Body of pancreas (tissue), 4 donors: Measurements from ENCODE around the gene CTAGE9. TPM values are rescaled to one million over a fixed set of nuclear protein-coding genes. Genes with fewer than 3 reads are reported as not detected.
"Not testable (repeated sequence)": the region's sequence is repeated elsewhere in the genome, so short reads cannot be mapped to it uniquely, and the experiment has no call there.

Source experiments
- ATAC-seq: fragments of 150-250 bp; one replicate; pipeline ENCODE4 v1.9.1; 2016
- DNase-seq, 4 donors: peaks; one replicate each; pipeline ENCODE4 v3.0.0-alpha.2; 2019
- H3K27ac ChIP-seq, 4 donors: fragments of 200-600 bp; sonication (generic); 1 replicate in 3 of 4; 2 replicates in 1 of 4; pipeline versions ENCODE4 v1.5.1 to v1.6.1; 2016 to 2019; ENCODE audit warnings: mild to moderate bottlenecking in 1 of 4, mixed read lengths in 1 of 4, moderate library complexity in 1 of 4
- H3K27me3 ChIP-seq, 2 donors: fragments of 200-600 bp; sonication (generic); one replicate each; pipeline ENCODE4 v1.6.0; 2016; ENCODE audit warnings: mild to moderate bottlenecking in 1 of 2
- H3K36me3 ChIP-seq, 2 donors: fragments of 200-600 bp; sonication (generic); replicated peaks in 1 of 2; 2 replicates each; pipeline ENCODE4 v1.5.1; 2016; ENCODE audit warnings: low read depth in 2 of 2; ENCODE audit not compliant: insufficient read depth in 1 of 2
- H3K4me1 ChIP-seq: fragments of 200-600 bp; sonication (generic); one replicate; pipeline ENCODE4 v1.6.0; 2016
- H3K4me3 ChIP-seq, 2 donors: fragments of 200-600 bp; sonication (generic); 1 replicate in 1 of 2; 2 replicates in 1 of 2; pipeline ENCODE4 v1.5.1; 2016 to 2019
- H3K9me3 ChIP-seq, 3 donors: fragments of 200-600 bp; sonication (generic); 1 replicate in 2 of 3; 2 replicates in 1 of 3; pipeline ENCODE4 v1.5.1; 2016
- POLR2A ChIP-seq, 3 donors: fragments of 450-650 bp; IDR thresholded peaks; one replicate each; pipeline ENCODE4 v1.6.1; 2016; ENCODE audit warnings: antibody characterized with exemption in 3 of 3, mild to moderate bottlenecking in 2 of 3
- WGBS, 2 donors: methylation state at CpG; one replicate each; pipeline ENCODE4 v1.1.5; 2017; 5-methylcytosine and 5-hydroxymethylcytosine counted together
- intact Hi-C: fragments of 100-400 bp; cut with DNase I; formaldehyde crosslinking; loops from one replicate; pipeline ENCODE4 v1.15.1; 2023
- total RNA-seq, 2 donors: library from RNA; depleted of rRNA; stranded (reverse); fragments of >200 nt; gene quantifications; one replicate each; pipeline ENCODE4 v1.1.0, GENCODE V29; 2016
- TF ChIP-seq, protein P1 (sequence below), 7 experiments: fragments of 450-650 bp in 4 of 7; fragments of 200-600 bp in 3 of 7; sonication (generic) in 3 of 7; IDR thresholded peaks; one replicate each; pipeline ENCODE4 v1.5.1; 2016 to 2019; ENCODE audit warnings: antibody characterized with exemption in 7 of 7

CTAGE9 gene
- total RNA-seq, 2 donors from 2014 or later: 0.66 TPM; not detected in 1

DNA sequence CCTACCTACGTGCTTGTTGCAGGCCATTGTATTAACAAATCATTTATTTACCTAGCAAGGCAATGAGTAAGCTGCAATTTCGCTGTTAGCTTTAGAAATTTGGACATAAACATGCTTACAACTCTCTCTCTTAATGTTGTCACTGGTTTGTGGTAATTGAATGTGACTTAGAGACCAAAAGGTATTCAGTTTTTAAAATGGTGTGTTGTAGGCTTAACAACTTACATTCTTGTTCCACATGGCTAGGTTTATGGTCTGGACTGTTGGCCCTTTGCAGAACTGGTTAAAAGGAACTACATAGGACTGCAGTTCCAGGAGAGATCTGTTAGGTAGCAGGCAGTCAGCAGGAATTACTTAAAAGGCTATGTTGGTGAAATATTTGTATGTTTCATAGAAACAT, 10.3 kb upstream of the CTAGE9 start:
- no peak overlapping the region for H3K27ac ChIP-seq
- TF ChIP-seq, protein P1, sequence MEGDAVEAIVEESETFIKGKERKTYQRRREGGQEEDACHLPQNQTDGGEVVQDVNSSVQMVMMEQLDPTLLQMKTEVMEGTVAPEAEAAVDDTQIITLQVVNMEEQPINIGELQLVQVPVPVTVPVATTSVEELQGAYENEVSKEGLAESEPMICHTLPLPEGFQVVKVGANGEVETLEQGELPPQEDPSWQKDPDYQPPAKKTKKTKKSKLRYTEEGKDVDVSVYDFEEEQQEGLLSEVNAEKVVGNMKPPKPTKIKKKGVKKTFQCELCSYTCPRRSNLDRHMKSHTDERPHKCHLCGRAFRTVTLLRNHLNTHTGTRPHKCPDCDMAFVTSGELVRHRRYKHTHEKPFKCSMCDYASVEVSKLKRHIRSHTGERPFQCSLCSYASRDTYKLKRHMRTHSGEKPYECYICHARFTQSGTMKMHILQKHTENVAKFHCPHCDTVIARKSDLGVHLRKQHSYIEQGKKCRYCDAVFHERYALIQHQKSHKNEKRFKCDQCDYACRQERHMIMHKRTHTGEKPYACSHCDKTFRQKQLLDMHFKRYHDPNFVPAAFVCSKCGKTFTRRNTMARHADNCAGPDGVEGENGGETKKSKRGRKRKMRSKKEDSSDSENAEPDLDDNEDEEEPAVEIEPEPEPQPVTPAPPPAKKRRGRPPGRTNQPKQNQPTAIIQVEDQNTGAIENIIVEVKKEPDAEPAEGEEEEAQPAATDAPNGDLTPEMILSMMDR (IDR thresholded peaks at IDR 0.05): no peak
- TF ChIP-seq POLR2A (IDR thresholded peaks at IDR 0.05): no peak
- no peak overlapping the region for H3K4me3 ChIP-seq
- intact Hi-C loops: no loop called here
- ATAC-seq (no peak), DNase-seq (no peak)
- 74 to 82% methylated on average over 2 of the region's 2 CpGs for WGBS, 2 donors
- no peaks in the 10 kb centered on the region for H3K4me1 ChIP-seq
- no peaks in the 10 kb centered on the region for H3K9me3 ChIP-seq
- no peaks in the 10 kb centered on the region for H3K27me3 ChIP-seq
- H3K36me3 ChIP-seq: no peaks in the 10 kb centered on the region

DNA sequence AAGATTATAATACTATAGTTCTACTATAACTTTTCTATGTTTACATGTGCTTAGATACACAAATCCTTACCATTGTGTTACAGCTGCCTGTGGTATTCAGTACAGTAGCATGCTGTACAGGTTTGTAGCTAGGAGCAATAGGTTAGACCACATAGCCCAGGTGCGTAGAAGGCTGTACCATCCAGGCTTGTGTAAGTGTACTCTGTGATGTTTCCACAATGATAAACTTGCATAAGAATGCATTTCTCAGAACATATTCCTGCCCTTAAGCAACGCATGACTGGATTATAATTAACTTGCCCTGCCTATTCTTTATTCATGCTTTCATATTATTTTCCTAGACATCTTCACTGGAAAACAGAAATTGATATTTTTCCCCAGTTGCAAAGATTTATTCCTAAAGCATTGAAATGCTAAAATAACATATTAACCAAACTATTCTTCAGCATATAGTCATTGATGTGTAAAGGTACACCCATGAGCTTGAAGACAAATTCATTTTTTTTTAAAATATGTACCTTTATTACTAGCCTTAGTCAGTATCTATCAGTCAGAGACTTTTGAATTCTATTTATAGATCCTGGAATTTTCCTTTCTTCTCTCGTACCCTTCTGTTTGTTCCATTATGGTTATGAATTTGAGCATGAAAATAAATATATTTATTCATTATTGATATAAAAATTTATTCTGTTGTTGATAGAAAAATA, 7.2 kb upstream of the CTAGE9 start:
- H3K4me3 ChIP-seq: no peak overlapping the region
- H3K27me3 ChIP-seq: no peaks in the 10 kb centered on the region
- no peaks in the 10 kb centered on the region for H3K36me3 ChIP-seq
- no peak overlapping the region for H3K27ac ChIP-seq
- intact Hi-C loops: no loop called here
- DNase-seq (no peak), ATAC-seq (no peak)
- no peaks in the 10 kb centered on the region for H3K4me1 ChIP-seq
- TF ChIP-seq POLR2A (IDR thresholded peaks at IDR 0.05): no peak
- TF ChIP-seq, protein P1 (IDR thresholded peaks at IDR 0.05): no peak
- 76 to 82% methylated on average over 3 of the region's 3 CpGs for WGBS, 2 donors
- no peaks in the 10 kb centered on the region for H3K9me3 ChIP-seq

DNA sequence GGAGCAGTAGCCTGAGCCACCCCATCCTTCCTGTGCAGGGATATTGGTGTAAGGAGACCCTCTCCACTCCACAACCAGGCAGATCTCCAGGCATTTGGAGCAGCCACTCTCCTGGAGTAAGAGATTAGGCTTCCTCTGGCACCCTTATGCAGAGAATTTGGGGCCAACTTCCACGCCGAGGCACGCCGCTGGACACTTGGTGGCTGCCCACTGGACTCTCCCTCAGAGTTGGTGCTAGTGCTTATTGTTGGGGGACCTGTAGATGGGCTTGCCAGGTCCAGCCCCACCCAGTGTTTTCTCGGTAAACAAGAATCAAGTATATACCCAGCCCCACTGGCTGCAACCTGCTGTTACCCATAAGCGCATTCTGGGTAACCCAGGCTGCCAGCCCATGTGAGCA, 4.8 kb upstream of the CTAGE9 start:
- peak; percentile 24 for ATAC-seq
- H3K4me1 ChIP-seq, H3K27me3 ChIP-seq, intact Hi-C loops, H3K36me3 ChIP-seq, H3K9me3 ChIP-seq, H3K4me3 ChIP-seq, DNase-seq, H3K27ac ChIP-seq: not testable (repeated sequence)
- WGBS, 2 donors: 80 to 100% methylated on average over 2 to 5 of the region's 6 CpGs

DNA sequence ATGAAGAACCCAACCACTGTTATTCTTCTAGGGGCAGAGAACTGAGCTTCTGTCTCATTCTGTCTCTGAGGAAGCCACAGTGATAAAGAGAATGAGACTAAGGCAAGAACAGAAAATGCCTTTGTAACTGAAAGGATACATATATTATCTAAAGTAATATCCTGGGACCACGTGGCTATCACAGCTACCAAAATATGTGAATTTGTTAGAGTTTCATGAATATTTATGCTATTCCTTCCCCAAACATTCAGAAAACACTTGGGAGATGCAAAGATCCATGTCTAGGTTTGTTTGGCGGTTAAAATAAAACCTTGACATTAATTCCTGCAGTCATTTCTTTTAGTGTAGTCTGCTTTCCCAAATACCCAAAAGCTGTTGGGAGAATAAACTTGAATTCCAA, 6.9 kb downstream of the CTAGE9 start:
- H3K36me3 ChIP-seq, DNase-seq, H3K9me3 ChIP-seq, H3K27me3 ChIP-seq, H3K4me1 ChIP-seq, H3K27ac ChIP-seq, intact Hi-C loops, H3K4me3 ChIP-seq, ATAC-seq: not testable (repeated sequence)
- no CpG with 5 or more reads among the region's 2 CpGs for WGBS, 2 donors

DNA sequence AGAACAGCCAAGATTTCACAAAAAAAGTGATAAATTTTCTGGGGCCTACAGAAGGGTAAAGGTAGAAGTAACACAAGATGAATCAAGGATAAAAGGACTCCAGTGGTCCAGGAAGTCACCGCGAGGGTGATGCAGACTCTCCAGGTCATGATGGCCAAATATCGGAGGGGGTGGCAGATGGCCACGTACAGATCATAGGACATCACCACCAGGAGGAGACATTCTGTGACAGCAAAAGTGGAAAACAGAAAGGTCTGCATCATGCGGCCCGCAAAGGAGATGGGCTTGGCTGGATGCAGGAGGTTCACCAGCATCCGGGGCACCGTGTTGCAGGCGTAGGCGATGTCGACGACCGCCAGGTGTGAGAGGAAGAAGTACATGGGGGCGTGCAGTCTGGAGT, 10.0 kb downstream of the CTAGE9 start:
- H3K36me3 ChIP-seq, H3K4me3 ChIP-seq, H3K27me3 ChIP-seq, H3K27ac ChIP-seq, intact Hi-C loops, ATAC-seq, H3K4me1 ChIP-seq, H3K9me3 ChIP-seq, DNase-seq: not testable (repeated sequence)
- WGBS, 2 donors: no CpG with 5 or more reads among the region's 14 CpGs

DNA sequence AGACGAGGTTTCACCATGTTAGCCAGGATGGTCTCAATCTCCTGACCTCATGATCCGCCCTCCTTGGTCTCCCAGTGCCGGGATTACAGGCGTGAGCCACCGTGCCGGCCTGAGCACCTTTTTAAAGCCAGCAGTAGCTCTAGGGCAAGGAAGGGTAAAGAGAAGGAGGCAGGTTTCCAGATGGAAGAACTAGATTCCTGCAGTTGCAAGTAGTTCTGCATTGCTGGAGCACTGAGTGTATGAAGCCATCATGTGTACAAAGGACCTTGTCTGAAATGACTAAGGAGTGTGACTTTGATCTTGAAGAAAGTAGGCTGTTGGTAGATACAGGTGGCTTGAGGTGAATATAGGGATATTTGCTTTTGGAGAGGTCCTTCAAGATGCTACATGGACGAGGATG, 13.9 kb downstream of the CTAGE9 start:
- DNase-seq (no peak), ATAC-seq (no peak)
- TF ChIP-seq, protein P1 (IDR thresholded peaks at IDR 0.05): no peak
- no peak for TF ChIP-seq POLR2A (IDR thresholded peaks at IDR 0.05)
- H3K27ac ChIP-seq: no peak overlapping the region
- no peaks in the 10 kb centered on the region for H3K27me3 ChIP-seq
- intact Hi-C loops: loop anchor here (10.0 kb wide), 1 partner anchor 218 kb away; no protein-coding TSS in a partner anchor
- WGBS, 2 donors: 87 to 96% methylated on average over 7 of the region's 7 CpGs
- no peaks in the 10 kb centered on the region for H3K9me3 ChIP-seq
- H3K36me3 ChIP-seq: no peaks in the 10 kb centered on the region
- H3K4me1 ChIP-seq: no peaks in the 10 kb centered on the region
- no peak overlapping the region for H3K4me3 ChIP-seq
